Colonic mucosa (tissue), 4 donors: ENCODE measurements around the gene FAM13A. TPM values are rescaled to one million over a fixed set of nuclear protein-coding genes. Genes with fewer than 3 reads are reported as not detected.

Experiments
- DNase-seq: peaks from one replicate; pipeline ENCODE4 v3.0.0-alpha.2; 2020
- H3K27ac ChIP-seq: fragments of 200-600 bp; one replicate; pipeline ENCODE4 v1.8.0; 2021
- H3K27me3 ChIP-seq: fragments of 200-600 bp; one replicate; pipeline ENCODE4 v1.8.0; 2021
- H3K36me3 ChIP-seq: fragments of 200-600 bp; one replicate; pipeline ENCODE4 v1.8.0; 2021
- H3K4me1 ChIP-seq: fragments of 200-600 bp; one replicate; pipeline ENCODE4 v1.8.0; 2021; ENCODE audit warnings: mild to moderate bottlenecking
- H3K4me3 ChIP-seq: fragments of 200-600 bp; one replicate; pipeline ENCODE4 v1.8.0; 2021
- H3K9ac ChIP-seq, 2 donors: one replicate each; pipeline ENCODE4 v1.7.0; 2013; ENCODE audit warnings: control low read depth in 2 of 2, low read depth in 2 of 2, low read length in 2 of 2
- H3K9me3 ChIP-seq: fragments of 200-600 bp; one replicate; pipeline ENCODE4 v1.8.0; 2021
- CTCF ChIP-seq: fragments of 200-600 bp; IDR thresholded peaks from one replicate; pipeline ENCODE4 v1.8.0; 2022; ENCODE audit warnings: antibody characterized with exemption, mild to moderate bottlenecking
- intact Hi-C: fragments of 100-400 bp; cut with DNase I; formaldehyde crosslinking; loops from one replicate; pipeline ENCODE4 v1.14.1; 2022
- total RNA-seq, 2 donors: library from RNA; stranded (reverse); fragmentation: NEBNext Ultra II Directional in 1 of 2; extraction: Animal tissue kit (Norgen Biotek cat#: 25700) in 1 of 2; gene quantifications; one replicate each; pipeline ENCODE4 v1.2.1, GENCODE V29; 2021
- donor health status: healthy.
- donor health status: DM: no; HTN: no; CAD: no.
- donor health status: DM: no; HTN: no; CAD: no.

The FAM13A gene
- total RNA-seq, 2 donors from 2014 or later = 34.0 to 248 TPM

- no peak overlapping the region for H3K9ac ChIP-seq
- no peak for TF ChIP-seq CTCF
- no peak overlapping the region for H3K4me3 ChIP-seq
- no peaks in the 10 kb centered on the region for H3K4me1 ChIP-seq
- intact Hi-C loops = no loop called here
- H3K36me3 ChIP-seq = no peaks in the 10 kb centered on the region
- H3K9me3 ChIP-seq = no peaks in the 10 kb centered on the region
- H3K27me3 ChIP-seq = no peaks in the 10 kb centered on the region
- no peak overlapping the region for H3K27ac ChIP-seq
- DNase-seq = no peak
Observed at GRCh38 chr4:89099034-89099433, 42.0 kb upstream of the FAM13A start.

- DNase-seq = no peak
- Histone ChIP-seq H3K4me1 (no peaks in the 10 kb centered on the region), H3K9ac (no peak overlapping the region), H3K9me3 (no peaks in the 10 kb centered on the region), H3K27ac (no peak overlapping the region), H3K4me3 (no peak overlapping the region), H3K27me3 (no peaks in the 10 kb centered on the region), H3K36me3 (no peaks in the 10 kb centered on the region)
- no peak for TF ChIP-seq CTCF
- intact Hi-C loops = no loop called here
Observed at GRCh38 chr4:89078300-89078699, 21.3 kb upstream of the FAM13A start.

GRCh38 chr4:89077761-89078160 is 20.8 kb upstream of the FAM13A start:
- intact Hi-C loops = no loop called here

DNA sequence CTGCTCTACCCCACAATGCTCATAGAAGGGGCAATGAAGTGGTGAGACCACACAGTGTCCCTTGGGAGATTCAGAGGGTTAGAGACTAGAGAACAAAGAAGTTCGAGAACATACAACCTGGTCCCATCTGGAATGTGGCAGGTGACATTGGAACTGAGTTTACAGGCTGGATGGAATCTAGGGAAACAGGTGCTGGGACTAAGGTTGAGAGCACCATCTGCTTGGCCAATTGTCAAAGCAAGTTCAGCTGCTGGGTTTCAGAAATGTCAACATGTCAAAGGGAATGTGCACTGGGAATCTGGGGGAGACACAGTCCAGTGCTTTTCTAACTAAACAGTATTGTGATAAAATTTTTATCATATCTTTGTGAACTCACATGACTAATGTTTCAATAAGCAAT is 15.9 kb upstream of the FAM13A start:
- Histone ChIP-seq H3K4me3 (no peak overlapping the region), H3K36me3 (no peaks in the 10 kb centered on the region), H3K9me3 (no peaks in the 10 kb centered on the region), H3K27me3 (no peaks in the 10 kb centered on the region), H3K27ac (no peak overlapping the region), H3K9ac (no peak overlapping the region), H3K4me1 (no peaks in the 10 kb centered on the region)
- TF ChIP-seq CTCF = no peak
- intact Hi-C loops = no loop called here
- DNase-seq = no peak

More at GRCh38 chr4:89077761-89078160, 20.8 kb upstream of the FAM13A start:
- no peaks in the 10 kb centered on the region for H3K27me3 ChIP-seq
- no peak overlapping the region for H3K27ac ChIP-seq
- no peak overlapping the region for H3K4me3 ChIP-seq
- no peak overlapping the region for H3K9ac ChIP-seq
- no peaks in the 10 kb centered on the region for H3K36me3 ChIP-seq
- no peak for DNase-seq
- no peaks in the 10 kb centered on the region for H3K4me1 ChIP-seq
- H3K9me3 ChIP-seq = no peaks in the 10 kb centered on the region
- no peak for TF ChIP-seq CTCF

- H3K4me1 ChIP-seq = no peaks in the 10 kb centered on the region
- no peak for TF ChIP-seq CTCF
- no peaks in the 10 kb centered on the region for H3K9me3 ChIP-seq
- no peak overlapping the region for H3K9ac ChIP-seq
- H3K36me3 ChIP-seq = no peaks in the 10 kb centered on the region
- DNase-seq = no peak
- no peak overlapping the region for H3K27ac ChIP-seq
- no peak overlapping the region for H3K4me3 ChIP-seq
- H3K27me3 ChIP-seq = no peaks in the 10 kb centered on the region
- intact Hi-C loops = no loop called here
Observed at GRCh38 chr4:89071311-89071710, 14.3 kb upstream of the FAM13A start.

GRCh38 chr4:89070041-89070440 is 13.1 kb upstream of the FAM13A start:
- no peaks in the 10 kb centered on the region for H3K4me1 ChIP-seq
- H3K9ac ChIP-seq = no peak overlapping the region
- intact Hi-C loops = no loop called here
- no peak for DNase-seq
- TF ChIP-seq CTCF = no peak
- no peak overlapping the region for H3K4me3 ChIP-seq
- H3K27ac ChIP-seq = no peak overlapping the region
- H3K9me3 ChIP-seq = no peaks in the 10 kb centered on the region
- H3K27me3 ChIP-seq = no peaks in the 10 kb centered on the region
- H3K36me3 ChIP-seq = no peaks in the 10 kb centered on the region
